Measurements from ENCODE around the gene CXCL8.

CXCL8 gene

DNA sequence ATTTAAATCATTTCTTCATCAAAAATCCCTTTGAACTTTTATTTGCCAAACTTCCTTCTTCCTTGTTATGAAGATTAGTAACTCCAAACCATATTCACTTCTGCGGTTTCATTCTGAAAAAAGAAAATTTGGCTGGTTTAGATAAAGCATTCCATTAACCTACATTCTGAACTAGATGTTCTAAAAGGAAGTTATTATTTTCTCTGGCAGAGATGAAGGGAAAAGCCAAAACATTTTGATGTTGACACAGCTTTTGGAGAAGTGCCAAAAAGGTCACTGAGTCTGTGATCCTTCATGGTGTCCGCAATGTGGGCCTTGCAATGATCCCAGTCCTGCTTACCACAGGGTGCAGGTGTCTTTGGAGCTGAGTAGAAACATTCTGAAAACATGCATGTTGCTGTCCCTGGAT lies 36.0 kb downstream of the CXCL8 start:
- Histone ChIP-seq H3K27me3 (ENCODE audit: insufficient read depth, low read length, poor library complexity, severe bottlenecking) (no peaks in the 10 kb centered on the region), H3K79me2 (ENCODE audit: insufficient read depth, low read length) (no peaks in the 10 kb centered on the region), H3K36me3 (ENCODE audit: insufficient read depth, low read length) (no peaks in the 10 kb centered on the region), H3K9me3 (ENCODE audit: insufficient read depth, low read depth, low read length) (no peaks in the 10 kb centered on the region), H3K4me2 (ENCODE audit: low read depth, low read length, poor library complexity, severe bottlenecking) (no peak overlapping the region), H4K20me1 (ENCODE audit: insufficient read depth, low read length, poor library complexity, severe bottlenecking) (no peaks in the 10 kb centered on the region), H3K9me2 (replicated peaks; ENCODE audit: low read depth, low read length) (no peaks in the 10 kb centered on the region), H2AFZ (ENCODE audit: low read length) (no peak overlapping the region), H3F3A (ENCODE audit: low read depth) (no peaks in the 10 kb centered on the region), H3K4me3 (ENCODE audit: low read length, poor library complexity, severe bottlenecking) (no peak overlapping the region), H3K9ac (ENCODE audit: low read depth, low read length, poor library complexity, severe bottlenecking) (no peak overlapping the region), H3K4me1 (ENCODE audit: insufficient read depth, low read length, poor library complexity, severe bottlenecking) (no peaks in the 10 kb centered on the region)
- TF ChIP-seq, protein P1, sequence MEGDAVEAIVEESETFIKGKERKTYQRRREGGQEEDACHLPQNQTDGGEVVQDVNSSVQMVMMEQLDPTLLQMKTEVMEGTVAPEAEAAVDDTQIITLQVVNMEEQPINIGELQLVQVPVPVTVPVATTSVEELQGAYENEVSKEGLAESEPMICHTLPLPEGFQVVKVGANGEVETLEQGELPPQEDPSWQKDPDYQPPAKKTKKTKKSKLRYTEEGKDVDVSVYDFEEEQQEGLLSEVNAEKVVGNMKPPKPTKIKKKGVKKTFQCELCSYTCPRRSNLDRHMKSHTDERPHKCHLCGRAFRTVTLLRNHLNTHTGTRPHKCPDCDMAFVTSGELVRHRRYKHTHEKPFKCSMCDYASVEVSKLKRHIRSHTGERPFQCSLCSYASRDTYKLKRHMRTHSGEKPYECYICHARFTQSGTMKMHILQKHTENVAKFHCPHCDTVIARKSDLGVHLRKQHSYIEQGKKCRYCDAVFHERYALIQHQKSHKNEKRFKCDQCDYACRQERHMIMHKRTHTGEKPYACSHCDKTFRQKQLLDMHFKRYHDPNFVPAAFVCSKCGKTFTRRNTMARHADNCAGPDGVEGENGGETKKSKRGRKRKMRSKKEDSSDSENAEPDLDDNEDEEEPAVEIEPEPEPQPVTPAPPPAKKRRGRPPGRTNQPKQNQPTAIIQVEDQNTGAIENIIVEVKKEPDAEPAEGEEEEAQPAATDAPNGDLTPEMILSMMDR (conservative IDR thresholded peaks at IDR 0.05; ENCODE audit: low read length), result no peak
- no peak for TF ChIP-seq EZH2phosphoT487 (IDR thresholded peaks at IDR 0.05; ENCODE audit: borderline replicate concordance)

DNA sequence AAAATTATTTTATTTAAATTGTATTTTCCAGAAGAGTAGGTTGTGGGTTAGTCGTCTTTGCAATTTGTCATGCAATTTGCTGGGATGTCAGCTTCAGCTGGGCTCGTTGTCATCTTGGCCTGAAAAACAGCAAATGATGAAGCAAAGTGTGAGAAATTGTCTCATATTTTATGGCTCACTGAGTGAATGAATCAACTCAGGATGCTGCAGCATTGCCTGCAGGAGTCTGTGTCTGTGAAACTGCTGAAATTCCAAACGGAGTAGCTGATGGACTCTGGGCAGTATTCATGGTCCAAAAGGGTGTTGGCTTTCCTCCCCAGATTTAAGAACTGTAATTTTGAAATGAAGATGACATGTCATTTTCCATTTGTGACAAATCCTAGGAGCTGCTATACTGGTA lies 37.2 kb downstream of the CXCL8 start:
- no peak overlapping the region for H2AFZ ChIP-seq (ENCODE audit: low read length)
- no peaks in the 10 kb centered on the region for H3K27me3 ChIP-seq (ENCODE audit: insufficient read depth, low read length, poor library complexity, severe bottlenecking)

DNA sequence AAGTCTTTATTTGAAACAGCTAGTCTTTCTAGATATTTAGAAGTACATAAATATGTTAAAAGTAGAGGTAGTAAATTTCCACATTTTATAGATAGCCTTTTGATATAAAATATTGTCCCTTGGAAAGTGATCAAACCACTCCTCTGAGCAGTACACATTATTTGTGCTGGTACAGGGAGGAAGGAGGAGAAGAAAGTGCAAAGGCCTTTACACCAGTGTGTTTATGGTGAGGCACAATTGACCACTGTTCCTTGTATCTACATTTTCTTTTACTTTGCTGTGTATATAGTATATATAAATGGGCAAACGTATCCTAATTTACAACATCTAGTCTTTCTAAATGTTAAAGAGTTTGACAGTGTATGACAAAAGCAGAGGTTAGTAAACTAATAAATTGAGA lies 39.9 kb downstream of the CXCL8 start:
- no peaks in the 10 kb centered on the region for H3F3A ChIP-seq (ENCODE audit: low read depth)
- no peaks in the 10 kb centered on the region for H3K9me2 ChIP-seq (replicated peaks; ENCODE audit: low read depth, low read length)
- no peak overlapping the region for H3K4me3 ChIP-seq (ENCODE audit: low read length, poor library complexity, severe bottlenecking)
- no peak overlapping the region for H3K9ac ChIP-seq (ENCODE audit: low read depth, low read length, poor library complexity, severe bottlenecking)
- no peaks in the 10 kb centered on the region for H4K20me1 ChIP-seq (ENCODE audit: insufficient read depth, low read length, poor library complexity, severe bottlenecking)
- H3K36me3 ChIP-seq (ENCODE audit: insufficient read depth, low read length), result no peaks in the 10 kb centered on the region
- H3K4me2 ChIP-seq (ENCODE audit: low read depth, low read length, poor library complexity, severe bottlenecking), result no peak overlapping the region
- H3K9me3 ChIP-seq (ENCODE audit: insufficient read depth, low read depth, low read length), result no peaks in the 10 kb centered on the region
- H2AFZ ChIP-seq (ENCODE audit: low read length), result no peak overlapping the region
- H3K79me2 ChIP-seq (ENCODE audit: insufficient read depth, low read length), result no peaks in the 10 kb centered on the region
- H3K4me1 ChIP-seq (ENCODE audit: insufficient read depth, low read length, poor library complexity, severe bottlenecking), result no peaks in the 10 kb centered on the region
- no peaks in the 10 kb centered on the region for H3K27me3 ChIP-seq (ENCODE audit: insufficient read depth, low read length, poor library complexity, severe bottlenecking)
- TF ChIP-seq, protein P1 (conservative IDR thresholded peaks at IDR 0.05; ENCODE audit: low read length), result no peak
- no peak for TF ChIP-seq EZH2phosphoT487 (IDR thresholded peaks at IDR 0.05; ENCODE audit: borderline replicate concordance)

More for the DNA sequence above, 37.2 kb downstream of the CXCL8 start:
- H3K4me2 ChIP-seq (ENCODE audit: low read depth, low read length, poor library complexity, severe bottlenecking), result no peak overlapping the region
- no peaks in the 10 kb centered on the region for H3K79me2 ChIP-seq (ENCODE audit: insufficient read depth, low read length)
- H3K36me3 ChIP-seq (ENCODE audit: insufficient read depth, low read length), result no peaks in the 10 kb centered on the region
- no peak overlapping the region for H3K4me3 ChIP-seq (ENCODE audit: low read length, poor library complexity, severe bottlenecking)
- H3F3A ChIP-seq (ENCODE audit: low read depth), result no peaks in the 10 kb centered on the region
- H3K9me3 ChIP-seq (ENCODE audit: insufficient read depth, low read depth, low read length), result no peaks in the 10 kb centered on the region
- TF ChIP-seq EZH2phosphoT487 (IDR thresholded peaks at IDR 0.05; ENCODE audit: borderline replicate concordance), result no peak
- TF ChIP-seq, protein P1 (conservative IDR thresholded peaks at IDR 0.05; ENCODE audit: low read length), result no peak
- H4K20me1 ChIP-seq (ENCODE audit: insufficient read depth, low read length, poor library complexity, severe bottlenecking), result no peaks in the 10 kb centered on the region
- H3K9ac ChIP-seq (ENCODE audit: low read depth, low read length, poor library complexity, severe bottlenecking), result no peak overlapping the region
- no peaks in the 10 kb centered on the region for H3K4me1 ChIP-seq (ENCODE audit: insufficient read depth, low read length, poor library complexity, severe bottlenecking)
- H3K9me2 ChIP-seq (replicated peaks; ENCODE audit: low read depth, low read length), result no peaks in the 10 kb centered on the region
